Gastrocnemius medialis (tissue), 4 donors: ENCODE data around the gene SYT14. TPM values are rescaled to one million over a fixed set of nuclear protein-coding genes. Genes with fewer than 3 reads are reported as not detected.
A peak's percentile ranks its signal among the peaks of the same experiment; 100 is the strongest.

Experiments
- ATAC-seq, 2 donors: fragments of 150-250 bp; one replicate each; pipeline ENCODE4 v1.9.1; 2016
- DNase-seq, 2 donors: peaks; one replicate each; pipeline ENCODE4 v3.0.0-alpha.2; 2019
- H3K27ac ChIP-seq, 4 donors: fragments of 200-600 bp; sonication (generic); 1 replicate in 1 of 4; 2 replicates in 3 of 4; pipeline ENCODE4 v1.5.1; 2016 to 2018; ENCODE audit warnings: mild to moderate bottlenecking in 2 of 4, moderate library complexity in 1 of 4
- H3K27me3 ChIP-seq, 3 donors: fragments of 200-600 bp; sonication (generic) in 2 of 3; 1 replicate in 1 of 3; 2 replicates in 2 of 3; pipeline versions ENCODE4 v1.5.1 to v1.6.0; 2016 to 2019; ENCODE audit warnings: mild to moderate bottlenecking in 1 of 3, moderate library complexity in 1 of 3
- H3K36me3 ChIP-seq, 2 donors: fragments of 200-600 bp; sonication (generic) in 1 of 2; one replicate each; pipeline ENCODE4 v1.5.1; 2017 to 2018
- H3K4me1 ChIP-seq, 2 donors: fragments of 200-600 bp; sonication (generic) in 1 of 2; one replicate each; pipeline ENCODE4 v1.5.1; 2016 to 2017; ENCODE audit warnings: mild to moderate bottlenecking in 2 of 2
- H3K4me3 ChIP-seq, 4 donors: fragments of 200-600 bp; sonication (generic) in 3 of 4; 1 replicate in 1 of 4; 2 replicates in 3 of 4; pipeline ENCODE4 v1.5.1; 2016 to 2019; ENCODE audit warnings: mild to moderate bottlenecking in 2 of 4
- H3K9me3 ChIP-seq, 3 donors: fragments of 200-600 bp; sonication (generic) in 2 of 3; 1 replicate in 1 of 3; 2 replicates in 2 of 3; pipeline ENCODE4 v1.5.1; 2016 to 2019
- POLR2A ChIP-seq, 2 donors: fragments of 450-650 bp; IDR thresholded peaks; one replicate each; pipeline ENCODE4 v1.6.1; 2017; ENCODE audit warnings: antibody characterized with exemption in 2 of 2, mild to moderate bottlenecking in 2 of 2, moderate library complexity in 2 of 2
- in situ Hi-C, 4 donors: fragments of 200-750 bp; cut with MboI; loops; one replicate each; pipeline versions ENCODE4 v1.15.0 to v1.8.0; 2017; ENCODE audit warnings: low sequenced_read_pairs in 4 of 4
- intact Hi-C: fragments of 100-400 bp; cut with DNase I; formaldehyde crosslinking; loops from one replicate; pipeline ENCODE4 v1.15.1; 2023; ENCODE audit warnings: low total_unique reads
- total RNA-seq, 4 donors: library from RNA; depleted of rRNA; stranded (reverse); fragments of >200 nt; gene quantifications; one replicate each; pipeline versions ENCODE4 v1.1.0 to v1.2.3, GENCODE V29; 2016
- TF ChIP-seq, protein P1 (sequence below), 5 experiments: fragments of 450-650 bp in 3 of 5; fragments of 200-600 bp in 2 of 5; sonication (generic) in 2 of 5; IDR thresholded peaks in 4 of 5; conservative IDR thresholded peaks in 1 of 5; 1 replicate in 4 of 5; 2 replicates in 1 of 5; pipeline ENCODE4 v1.5.1; 2016 to 2019; ENCODE audit warnings: antibody characterized with exemption in 5 of 5, mild to moderate bottlenecking in 3 of 5, moderate library complexity in 3 of 5

SYT14 gene
- total RNA-seq, 4 donors from 2014 or later = 0.05 to 1.1 (median 0.11) TPM; not detected in 1

DNA sequence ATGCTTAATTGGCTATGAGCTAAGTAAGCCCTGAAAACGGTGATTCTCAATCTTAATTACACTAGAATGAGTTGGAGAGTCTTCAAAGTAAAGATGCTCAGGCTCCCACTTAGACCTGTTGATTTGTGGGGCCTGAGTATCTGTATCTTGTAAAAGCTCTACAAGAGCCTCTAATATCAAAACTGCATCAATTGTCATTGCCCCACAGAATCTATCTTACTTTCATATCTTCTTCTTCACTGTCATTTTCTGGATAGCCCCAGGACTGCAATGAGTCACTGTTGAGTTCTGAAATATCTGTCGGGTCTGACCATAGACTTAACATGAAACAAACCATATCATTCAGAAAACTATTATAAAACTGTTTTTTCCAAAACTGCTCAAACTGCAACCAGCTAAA is 191.7 kb downstream of the SYT14 start:
- Histone ChIP-seq H3K4me1 (no peaks in the 10 kb centered on the region), H3K36me3 (no peaks in the 10 kb centered on the region), H3K27me3 (no peaks in the 10 kb centered on the region), H3K27ac (no peak overlapping the region), H3K9me3 (no peaks in the 10 kb centered on the region), H3K4me3 (no peak overlapping the region)
- in situ Hi-C loops (no loop called here), intact Hi-C loops (no loop called here)
- no peak for TF ChIP-seq POLR2A (IDR thresholded peaks at IDR 0.05)
- TF ChIP-seq, protein P1, sequence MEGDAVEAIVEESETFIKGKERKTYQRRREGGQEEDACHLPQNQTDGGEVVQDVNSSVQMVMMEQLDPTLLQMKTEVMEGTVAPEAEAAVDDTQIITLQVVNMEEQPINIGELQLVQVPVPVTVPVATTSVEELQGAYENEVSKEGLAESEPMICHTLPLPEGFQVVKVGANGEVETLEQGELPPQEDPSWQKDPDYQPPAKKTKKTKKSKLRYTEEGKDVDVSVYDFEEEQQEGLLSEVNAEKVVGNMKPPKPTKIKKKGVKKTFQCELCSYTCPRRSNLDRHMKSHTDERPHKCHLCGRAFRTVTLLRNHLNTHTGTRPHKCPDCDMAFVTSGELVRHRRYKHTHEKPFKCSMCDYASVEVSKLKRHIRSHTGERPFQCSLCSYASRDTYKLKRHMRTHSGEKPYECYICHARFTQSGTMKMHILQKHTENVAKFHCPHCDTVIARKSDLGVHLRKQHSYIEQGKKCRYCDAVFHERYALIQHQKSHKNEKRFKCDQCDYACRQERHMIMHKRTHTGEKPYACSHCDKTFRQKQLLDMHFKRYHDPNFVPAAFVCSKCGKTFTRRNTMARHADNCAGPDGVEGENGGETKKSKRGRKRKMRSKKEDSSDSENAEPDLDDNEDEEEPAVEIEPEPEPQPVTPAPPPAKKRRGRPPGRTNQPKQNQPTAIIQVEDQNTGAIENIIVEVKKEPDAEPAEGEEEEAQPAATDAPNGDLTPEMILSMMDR (IDR thresholded peaks at IDR 0.05 in 4 of 5, conservative IDR thresholded peaks at IDR 0.05 in 1 of 5) = no peak
- ATAC-seq (no peak), DNase-seq (no peak)

DNA sequence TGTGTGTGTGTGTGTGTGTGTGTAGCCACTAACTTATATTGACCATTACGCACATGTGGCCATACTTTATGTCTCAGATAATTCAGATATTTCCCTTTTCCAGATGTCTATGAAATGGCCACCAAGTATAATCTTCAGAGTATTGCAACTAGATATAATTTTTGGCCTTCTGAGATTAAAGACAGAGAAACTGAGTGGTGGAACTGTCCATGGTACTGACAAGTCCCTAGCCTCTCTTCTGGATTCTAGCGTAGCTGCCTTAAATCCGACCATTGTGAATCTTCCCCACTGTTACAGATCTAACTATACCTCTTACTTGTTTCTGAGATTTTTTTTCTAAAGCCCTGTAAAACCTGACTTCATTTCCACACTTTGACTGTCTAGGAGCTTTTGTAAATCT is 194.6 kb downstream of the SYT14 start:
- Histone ChIP-seq H3K9me3 (no peaks in the 10 kb centered on the region), H3K27ac (no peak overlapping the region), H3K4me3 (no peak overlapping the region), H3K36me3 (no peaks in the 10 kb centered on the region), H3K4me1 (no peaks in the 10 kb centered on the region), H3K27me3 (no peaks in the 10 kb centered on the region)
- TF ChIP-seq, protein P1 (IDR thresholded peaks at IDR 0.05 in 4 of 5, conservative IDR thresholded peaks at IDR 0.05 in 1 of 5) = no peak
- no peak for TF ChIP-seq POLR2A (IDR thresholded peaks at IDR 0.05)
- intact Hi-C loops (no loop called here), in situ Hi-C loops (no loop called here)
- DNase-seq (no peak), ATAC-seq (no peak)

DNA sequence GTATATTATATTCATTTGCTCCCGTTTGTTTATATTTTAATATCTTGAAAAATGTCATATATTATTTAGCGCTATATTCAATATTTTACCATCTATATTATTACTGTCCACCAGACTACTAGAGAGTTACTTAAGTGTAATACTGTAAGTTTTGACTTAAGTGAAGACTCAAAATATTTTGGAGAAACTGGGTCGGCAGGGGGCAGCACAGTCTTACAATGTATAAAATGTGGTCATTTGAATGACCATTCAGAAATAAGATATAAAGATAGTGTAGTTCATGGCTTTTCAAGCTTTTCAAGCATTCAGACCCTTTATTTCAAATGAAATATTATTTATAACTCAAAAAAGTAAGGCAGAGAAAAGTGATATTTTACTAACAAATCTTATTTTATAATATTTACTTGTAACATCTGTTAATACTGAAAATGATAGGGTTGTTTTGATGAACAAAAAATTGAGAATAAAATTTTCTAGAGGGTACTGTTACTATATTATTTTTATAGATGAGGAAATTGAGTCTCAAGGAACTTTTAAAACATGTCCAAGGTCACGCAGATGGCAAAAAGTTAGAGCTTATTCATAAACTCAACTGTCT is 205.5 kb downstream of the SYT14 start:
- no peak for TF ChIP-seq POLR2A (IDR thresholded peaks at IDR 0.05)
- TF ChIP-seq, protein P1 (IDR thresholded peaks at IDR 0.05 in 4 of 5, conservative IDR thresholded peaks at IDR 0.05 in 1 of 5) = peak; percentile 42 to 64 (median 51)
- Histone ChIP-seq H3K27ac (no peak overlapping the region), H3K4me3 (no peak overlapping the region), H3K27me3 (peaks cover 0 to 3% (median 0%) of the 10 kb centered on the region in 3 donors), H3K36me3 (no peaks in the 10 kb centered on the region), H3K4me1 (no peaks in the 10 kb centered on the region), H3K9me3 (no peaks in the 10 kb centered on the region)
- in situ Hi-C loops (loop anchor here in 3 of 4 donors (10.0 kb wide), 2 partner anchors 171 to 251 kb away; no protein-coding TSS in a partner anchor), intact Hi-C loops (loop anchor here (1.0 to 10.0 kb wide), 2 partner anchors 168 to 261 kb away; no protein-coding TSS in a partner anchor)
- ATAC-seq = no peak
- DNase-seq = peak; percentile 23 to 45

DNA sequence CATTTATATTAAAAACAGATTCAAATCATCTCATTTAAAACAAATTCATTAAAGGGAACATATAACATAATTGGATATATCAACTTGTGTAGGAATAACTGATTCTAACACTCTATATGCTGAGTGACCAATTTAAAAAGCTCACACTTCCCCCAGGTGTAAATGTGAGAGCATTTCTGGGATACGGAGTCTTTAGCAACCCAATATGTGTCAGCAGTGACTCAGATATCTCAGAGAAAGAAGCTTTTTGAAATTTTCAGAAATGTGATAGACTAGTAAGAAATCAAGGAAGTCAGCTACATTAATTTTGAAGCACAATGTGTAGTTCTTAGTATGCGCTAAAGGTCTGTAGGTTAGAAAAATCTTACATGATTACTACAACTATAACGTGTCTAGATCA is 206.7 kb downstream of the SYT14 start:
- Histone ChIP-seq H3K9me3 (no peaks in the 10 kb centered on the region), H3K27me3 (peaks cover 0 to 3% (median 0%) of the 10 kb centered on the region in 3 donors), H3K4me1 (no peaks in the 10 kb centered on the region), H3K4me3 (no peak overlapping the region), H3K27ac (no peak overlapping the region), H3K36me3 (no peaks in the 10 kb centered on the region)
- ATAC-seq (no peak), DNase-seq (no peak)
- in situ Hi-C loops (loop anchor here in 3 of 4 donors (5.0 to 10.0 kb wide), 3 partner anchors 168 to 250 kb away; no protein-coding TSS in a partner anchor), intact Hi-C loops (loop anchor here (10.0 kb wide), 1 partner anchor 260 kb away; no protein-coding TSS in a partner anchor)
- TF ChIP-seq, protein P1 (IDR thresholded peaks at IDR 0.05 in 4 of 5, conservative IDR thresholded peaks at IDR 0.05 in 1 of 5) = no peak
- TF ChIP-seq POLR2A (IDR thresholded peaks at IDR 0.05) = no peak
